GM18511 (cell line): ENCODE measurements around the gene EHF.
"Not testable (repeated sequence)": the region's sequence is repeated elsewhere in the genome, so short reads cannot be mapped to it uniquely, and the experiment has no call there.

Source experiments
- ATAC-seq: cut with Tn5 transposase; IDR thresholded peaks from one replicate; pipeline ENCODE4 v1.9.1; 2021; ENCODE audit warnings: mild to moderate bottlenecking, moderate library complexity; ENCODE audit not compliant: unreplicated experiment

EHF gene

GRCh38 chr11:34665077-34665835 is 44.4 kb downstream of the EHF start:
- ATAC-seq: no peak

- ATAC-seq: no peak
Measured at GRCh38 chr11:34667810-34668582, 47.1 kb downstream of the EHF start.

- no peak for ATAC-seq
Measured at GRCh38 chr11:34668583-34669053, 47.7 kb downstream of the EHF start.

GRCh38 chr11:34669458-34669857 is 48.6 kb downstream of the EHF start:
- ATAC-seq: no peak

- no peak for ATAC-seq
Measured at GRCh38 chr11:34671117-34671516, 50.2 kb downstream of the EHF start.

- ATAC-seq: no peak
Measured at GRCh38 chr11:34671946-34672345, 51.1 kb downstream of the EHF start.

- no peak for ATAC-seq
Measured at GRCh38 chr11:34674038-34674437, 53.1 kb downstream of the EHF start.

GRCh38 chr11:34676227-34676626 is 55.3 kb downstream of the EHF start:
- ATAC-seq: no peak

- ATAC-seq: no peak
Measured at GRCh38 chr11:34679681-34680080, 58.8 kb downstream of the EHF start.

- no peak for ATAC-seq
Measured at GRCh38 chr11:34680206-34680605, 59.3 kb downstream of the EHF start.

- no peak for ATAC-seq
Measured at GRCh38 chr11:34680918-34681586, 60.2 kb downstream of the EHF start.

GRCh38 chr11:34682825-34683224 is 61.9 kb downstream of the EHF start:
- ATAC-seq: no peak

GRCh38 chr11:34683396-34683795 is 62.5 kb downstream of the EHF start:
- no peak for ATAC-seq

- no peak for ATAC-seq
Measured at GRCh38 chr11:34685864-34686263, 65.0 kb downstream of the EHF start.

GRCh38 chr11:34692299-34692698 is 71.4 kb downstream of the EHF start:
- ATAC-seq: not testable (repeated sequence)

- no peak for ATAC-seq
Measured at GRCh38 chr11:34696862-34697261, 76.0 kb downstream of the EHF start.

GRCh38 chr11:34706709-34707461 is 86.0 kb downstream of the EHF start:
- ATAC-seq: no peak

GRCh38 chr11:34707462-34707840 is 86.6 kb downstream of the EHF start:
- ATAC-seq: no peak
